Osteoblast (primary cell): ENCODE measurements around the gene TMEM272. TPM values are rescaled to one million over a fixed set of nuclear protein-coding genes. Genes with fewer than 3 reads are reported as not detected.
"Not testable (repeated sequence)": the region's sequence is repeated elsewhere in the genome, so short reads cannot be mapped to it uniquely, and the experiment has no call there.

Experiments used
- DNase-seq: peaks from one replicate; pipeline ENCODE4 v3.0.0; 2011; ENCODE audit warnings: low spot score, mixed read lengths; ENCODE audit not compliant: insufficient read length; ENCODE audit errors: missing footprints
- H2AFZ ChIP-seq: 2 replicates; pipeline ENCODE4 v1.6.0; 2011; ENCODE audit warnings: mild to moderate bottlenecking, low read length
- H3K27ac ChIP-seq: 2 replicates; pipeline ENCODE4 v1.5.1; 2011; ENCODE audit warnings: mild to moderate bottlenecking, low read depth, low read length, moderate library complexity
- H3K27me3 ChIP-seq: 2 replicates; pipeline ENCODE4 v1.6.0; 2012; ENCODE audit warnings: mild to moderate bottlenecking, control low read depth, inconsistent platforms, low read length, moderate library complexity; ENCODE audit not compliant: insufficient read depth
- H3K36me3 ChIP-seq: 2 replicates; pipeline ENCODE4 v1.5.1; 2011; ENCODE audit warnings: mild to moderate bottlenecking, low read length, control low read depth, moderate library complexity; ENCODE audit not compliant: insufficient read depth
- H3K4me1 ChIP-seq: 2 replicates; pipeline ENCODE4 v1.5.1; 2011; ENCODE audit warnings: mild to moderate bottlenecking, low read length, control low read depth, moderate library complexity; ENCODE audit not compliant: insufficient read depth
- H3K4me2 ChIP-seq: 2 replicates; pipeline ENCODE4 v1.6.0; 2011; ENCODE audit warnings: mild to moderate bottlenecking, low read length; ENCODE audit not compliant: insufficient read depth
- H3K4me3 ChIP-seq: fragments of 200-600 bp; sonication (generic); 3 replicates; pipeline ENCODE4 v1.5.1; 2012; ENCODE audit warnings: mild to moderate bottlenecking, low read length, inconsistent platforms; ENCODE audit not compliant: insufficient read depth
- H3K79me2 ChIP-seq: 2 replicates; pipeline ENCODE4 v1.6.0; 2012; ENCODE audit warnings: mild to moderate bottlenecking, low read length, control low read depth, inconsistent platforms; ENCODE audit not compliant: insufficient read depth
- H3K9me3 ChIP-seq: 2 replicates; pipeline ENCODE4 v1.5.1; 2011; ENCODE audit warnings: low read depth, low read length, control low read depth
- H4K20me1 ChIP-seq: 2 replicates; pipeline ENCODE4 v1.6.0; 2012; ENCODE audit warnings: mild to moderate bottlenecking, low read length, control low read depth; ENCODE audit not compliant: insufficient read depth
- CTCF ChIP-seq: IDR thresholded peaks from 2 replicates; pipeline ENCODE4 v1.5.1; 2011; ENCODE audit warnings: mild to moderate bottlenecking, low read depth, low read length, moderate library complexity; ENCODE audit errors: extremely low read depth
- total RNA-seq: library from RNA; depleted of rRNA; stranded (reverse); fragments of >200 nt; gene quantifications from 2 replicates; pipeline ENCODE4 v1.2.3, GENCODE V29; 2012

Gene TMEM272
- total RNA-seq, 1 donor = not detected

GRCh38 chr13:51825165-51825592 lies 19.8 kb downstream of the TMEM272 start:
- Histone ChIP-seq H3K9me3 (no peaks in the 10 kb centered on the region), H3K4me2 (no peak overlapping the region), H3K27ac (no peak overlapping the region)

GRCh38 chr13:51824712-51825111 lies 20.3 kb downstream of the TMEM272 start:
- not testable (repeated sequence) for H2AFZ ChIP-seq, H3K9me3 ChIP-seq, DNase-seq, H3K4me3 ChIP-seq, H3K4me2 ChIP-seq, H3K27ac ChIP-seq, H3K4me1 ChIP-seq, H3K36me3 ChIP-seq, H4K20me1 ChIP-seq, H3K79me2 ChIP-seq
- H3K27me3 ChIP-seq = peaks cover 57% of the 10 kb centered on the region

More at GRCh38 chr13:51825165-51825592, 19.8 kb downstream of the TMEM272 start:
- no peak for DNase-seq
- Histone ChIP-seq H3K79me2 (no peaks in the 10 kb centered on the region), H3K36me3 (no peaks in the 10 kb centered on the region), H3K27me3 (peaks cover 56% of the 10 kb centered on the region), H3K4me1 (no peaks in the 10 kb centered on the region), H2AFZ (no peak overlapping the region), H3K4me3 (no peak overlapping the region), H4K20me1 (no peaks in the 10 kb centered on the region)
- TF ChIP-seq CTCF = no peak

DNA sequence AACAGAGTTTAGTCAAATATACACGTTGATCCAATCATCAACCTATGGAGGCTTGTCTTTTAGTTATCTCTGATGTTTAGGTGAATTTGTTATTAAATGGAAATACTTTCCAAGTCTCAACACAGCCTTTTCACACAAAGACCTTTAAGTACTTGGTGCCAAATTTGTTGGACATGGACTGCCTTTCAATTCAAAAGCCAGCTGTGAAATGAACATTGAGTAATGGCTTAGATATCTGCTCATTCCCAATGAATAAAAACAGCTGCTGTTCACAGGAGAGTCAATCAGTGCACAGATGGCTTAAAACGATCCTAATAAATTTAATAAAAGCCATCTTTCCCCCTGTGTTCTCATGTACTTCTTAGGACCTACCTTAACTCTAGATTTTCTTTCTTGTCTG lies 21.1 kb downstream of the TMEM272 start:
- Histone ChIP-seq H3K4me3 (no peak overlapping the region), H3K27ac (no peak overlapping the region), H3K27me3 (peaks cover 55% of the 10 kb centered on the region), H4K20me1 (no peaks in the 10 kb centered on the region), H2AFZ (no peak overlapping the region), H3K79me2 (no peaks in the 10 kb centered on the region), H3K9me3 (no peaks in the 10 kb centered on the region), H3K4me2 (no peak overlapping the region), H3K36me3 (no peaks in the 10 kb centered on the region), H3K4me1 (no peaks in the 10 kb centered on the region)
- TF ChIP-seq CTCF = no peak
- no peak for DNase-seq

DNA sequence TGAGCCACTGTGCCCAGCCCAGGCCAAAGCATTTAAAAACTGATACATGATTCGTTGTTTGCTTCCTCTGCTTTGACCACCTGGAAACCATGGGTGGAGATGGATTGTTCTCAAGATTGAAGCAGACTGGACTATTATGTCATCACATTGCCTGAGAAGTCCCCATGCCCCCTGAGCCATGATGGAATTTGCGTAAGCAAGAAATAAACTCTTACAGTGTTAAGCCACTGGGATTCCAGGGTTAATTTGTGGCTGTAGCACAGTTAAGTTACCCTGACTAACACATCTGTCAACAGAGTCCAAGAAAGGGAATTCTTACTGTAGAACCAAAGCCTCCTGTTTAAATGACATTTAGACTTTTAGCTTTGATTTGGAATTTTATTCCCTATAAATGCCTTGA lies 21.6 kb downstream of the TMEM272 start:
- H3K4me2 ChIP-seq = no peak overlapping the region
- H3K27ac ChIP-seq = no peak overlapping the region
- H3K79me2 ChIP-seq = no peaks in the 10 kb centered on the region
- no peaks in the 10 kb centered on the region for H4K20me1 ChIP-seq
- TF ChIP-seq CTCF = no peak
- H2AFZ ChIP-seq = no peak overlapping the region
- H3K9me3 ChIP-seq = no peaks in the 10 kb centered on the region
- H3K4me1 ChIP-seq = no peaks in the 10 kb centered on the region
- DNase-seq = no peak
- peaks cover 50% of the 10 kb centered on the region for H3K27me3 ChIP-seq
- no peak overlapping the region for H3K4me3 ChIP-seq
- no peaks in the 10 kb centered on the region for H3K36me3 ChIP-seq
